Subcutaneous adipose tissue (tissue), 4 donors: ENCODE results near the gene DMRTA2. TPM values are rescaled to one million over a fixed set of nuclear protein-coding genes. Genes with fewer than 3 reads are reported as not detected.

Experiments
- CTCF ChIP-seq: fragments of 450-650 bp; IDR thresholded peaks from one replicate; pipeline ENCODE4 v1.5.1; 2016; ENCODE audit warnings: low read depth, mild to moderate bottlenecking, control low read depth, antibody characterized with exemption, moderate library complexity
- total RNA-seq, 4 donors: library from RNA; depleted of rRNA; stranded (reverse); fragments of >200 nt; gene quantifications; one replicate each; pipeline ENCODE4 v1.1.0, GENCODE V29; 2016

The DMRTA2 gene
- total RNA-seq, 4 donors from 2014 or later: not detected

GRCh38 chr1:50423670-50424000 is 392 bp upstream of the DMRTA2 start:
- TF ChIP-seq CTCF: no peak

- no peak for TF ChIP-seq CTCF
Observed at GRCh38 chr1:50422675-50422945, 633 bp downstream of the DMRTA2 start.

- TF ChIP-seq CTCF: no peak
Observed at GRCh38 chr1:50421768-50422674, 1.2 kb downstream of the DMRTA2 start.

- no peak for TF ChIP-seq CTCF
Observed at GRCh38 chr1:50421366-50421748, 1.9 kb downstream of the DMRTA2 start.

GRCh38 chr1:50420689-50421365 is 2.4 kb downstream of the DMRTA2 start:
- no peak for TF ChIP-seq CTCF

- no peak for TF ChIP-seq CTCF
Observed at GRCh38 chr1:50419907-50420677, 3.2 kb downstream of the DMRTA2 start.
